IMR-90 (cell line): Measurements from ENCODE around the gene NEU1. TPM values are rescaled to one million over a fixed set of nuclear protein-coding genes. Genes with fewer than 3 reads are reported as not detected.
"Not testable (repeated sequence)": the region's sequence is repeated elsewhere in the genome, so short reads cannot be mapped to it uniquely, and the experiment has no call there.

Experiments used
- ATAC-seq: fragments of 200-7000 bp; cut with Tn5 transposase; 2 replicates; pipeline ENCODE4 v1.9.1; 2020; ENCODE audit warnings: low read depth, mild to moderate bottlenecking, moderate library complexity
- BruUV-seq: library from RNA; stranded (reverse); fragments of 400-500 nt; replicated peaks from 2 replicates; lab custom pipeline; 2021; lab: Mats Ljungman, UMichigan
- CTCF ChIA-PET: fragments of 300-600 bp; formaldehyde crosslinking; extraction: SDS; loops from one replicate; lab custom pipeline; 2021; ENCODE audit warnings: antibody characterized with exemption; lab: Yijun Ruan, JAX
- POLR2A ChIA-PET: fragments of 300-600 bp; sonication (Branson Sonifier 250); formaldehyde crosslinking; loops from one replicate; lab custom pipeline; 2022; ENCODE audit warnings: antibody characterized with exemption; ENCODE audit not compliant: unreplicated experiment; lab: Charles Lee
- DNase-seq: peaks from one replicate; pipeline ENCODE4 v3.0.0; 2013
- H2AFZ ChIP-seq: replicated peaks from 2 replicates; pipeline ENCODE3; 2013; ENCODE audit warnings: low read length, mild to moderate bottlenecking; ENCODE audit not compliant: poor library complexity
- H2AK5ac ChIP-seq: 2 replicates; pipeline ENCODE4 v1.6.1; 2013; ENCODE audit warnings: low read depth, low read length, inconsistent platforms
- H2AK9ac ChIP-seq: replicated peaks from 2 replicates; pipeline ENCODE3; 2013; ENCODE audit warnings: mild to moderate bottlenecking, low read depth, low read length, moderate library complexity; ENCODE audit not compliant: poor library complexity
- H2BK120ac ChIP-seq: 2 replicates; pipeline ENCODE4 v1.6.1; 2013; ENCODE audit warnings: low read depth, low read length, inconsistent platforms
- H2BK15ac ChIP-seq: 3 replicates; pipeline ENCODE4 v1.6.1; 2013; ENCODE audit warnings: low read depth, low read length, inconsistent platforms
- H2BK20ac ChIP-seq: 2 replicates; pipeline ENCODE4 v1.6.1; 2013; ENCODE audit warnings: low read depth, mild to moderate bottlenecking, inconsistent platforms, low read length, moderate library complexity
- H2BK5ac ChIP-seq: 2 replicates; pipeline ENCODE4 v1.6.1; 2013; ENCODE audit warnings: mild to moderate bottlenecking, low read depth, low read length, inconsistent platforms; ENCODE audit not compliant: poor library complexity, severe bottlenecking
- H3K14ac ChIP-seq: replicated peaks from 2 replicates; pipeline ENCODE4 v1.6.1; 2013; ENCODE audit warnings: low read depth, low read length, inconsistent platforms
- H3K18ac ChIP-seq: 2 replicates; pipeline ENCODE4 v1.6.1; 2013; ENCODE audit warnings: low read depth, low read length, control low read depth
- H3K23ac ChIP-seq: 2 replicates; pipeline ENCODE4 v1.6.1; 2013; ENCODE audit warnings: low read depth, low read length, inconsistent platforms
- H3K27ac ChIP-seq: 2 replicates; pipeline ENCODE4 v1.5.1; 2013; ENCODE audit warnings: mild to moderate bottlenecking, control low read depth, low read length; ENCODE audit not compliant: insufficient read depth
- H3K27me3 ChIP-seq: 2 replicates; pipeline ENCODE4 v1.6.1; 2013; ENCODE audit warnings: low read length; ENCODE audit not compliant: control insufficient read depth, insufficient read depth
- H3K36me3 ChIP-seq: 2 replicates; pipeline ENCODE4 v1.6.1; 2013; ENCODE audit warnings: low read length, mixed read lengths; ENCODE audit not compliant: control insufficient read depth, insufficient read depth
- H3K4ac ChIP-seq: 2 replicates; pipeline ENCODE4 v1.6.1; 2013; ENCODE audit warnings: low read depth, low read length, inconsistent platforms
- H3K4me1 ChIP-seq: 2 replicates; pipeline ENCODE4 v1.6.1; 2013; ENCODE audit warnings: low read length, mixed read lengths; ENCODE audit not compliant: control insufficient read depth, insufficient read depth
- H3K4me2 ChIP-seq: 2 replicates; pipeline ENCODE4 v1.6.1; 2013; ENCODE audit warnings: low read depth, mild to moderate bottlenecking, control low read depth, low read length, moderate library complexity
- H3K4me3 ChIP-seq: 2 replicates; pipeline ENCODE4 v1.5.1; 2013; ENCODE audit warnings: low read depth, mild to moderate bottlenecking, control low read depth, low read length, moderate library complexity; ENCODE audit not compliant: insufficient read depth
- H3K56ac ChIP-seq: 2 replicates; pipeline ENCODE4 v1.6.1; 2013; ENCODE audit warnings: low read length, inconsistent platforms; ENCODE audit not compliant: insufficient read depth; ENCODE audit errors: extremely low read depth
- H3K79me1 ChIP-seq, 2 experiments: 2 replicates each; pipeline ENCODE4 v1.6.1; 2013; ENCODE audit warnings: low read length in 2 of 2, inconsistent platforms in 1 of 2, low read depth in 1 of 2
- H3K9ac ChIP-seq: 2 replicates; pipeline ENCODE4 v1.6.1; 2013; ENCODE audit warnings: low read depth, low read length, control low read depth
- H3K9me1 ChIP-seq: 2 replicates; pipeline ENCODE4 v1.6.1; 2013; ENCODE audit warnings: low read length, inconsistent platforms; ENCODE audit not compliant: insufficient read depth
- H3K9me3 ChIP-seq: 2 replicates; pipeline ENCODE4 v1.6.1; 2013; ENCODE audit warnings: low read length; ENCODE audit not compliant: control insufficient read depth, insufficient read depth
- H4K20me1 ChIP-seq: 2 replicates; pipeline ENCODE4 v1.6.1; 2013; ENCODE audit warnings: low read length, inconsistent platforms; ENCODE audit not compliant: insufficient read depth
- H4K5ac ChIP-seq: 2 replicates; pipeline ENCODE4 v1.6.1; 2013; ENCODE audit warnings: mild to moderate bottlenecking, low read depth, low read length, control low read depth
- H4K8ac ChIP-seq, 2 experiments: 2 replicates each; pipeline ENCODE4 v1.6.1; 2013; ENCODE audit warnings: low read depth in 2 of 2, low read length in 2 of 2, control low read depth in 1 of 2, inconsistent platforms in 1 of 2
- H4K91ac ChIP-seq: 2 replicates; pipeline ENCODE4 v1.6.1; 2013; ENCODE audit warnings: low read depth, low read length, inconsistent platforms; ENCODE audit not compliant: insufficient read depth
- WGBS, 2 experiments: methylation state at CpG; one replicate each; pipeline versions ENCODE4 v1.1.5 to v1.1.7; 2013; ENCODE audit warnings: missing lambda C conversion rate in 2 of 2; ENCODE audit not compliant: insufficient read length in 1 of 2; ENCODE audit errors: extremely low coverage in 2 of 2; 5-methylcytosine and 5-hydroxymethylcytosine counted together
- dilution Hi-C: fragments of 300-500 bp; cut with HindIII; formaldehyde crosslinking; loops from one replicate; pipeline ENCODE4 v1.14.3; 2018; ENCODE audit warnings: low sequenced_read_pairs; ENCODE audit not compliant: unreplicated experiment
- in situ Hi-C: fragments of 300-500 bp; cut with MboI; formaldehyde crosslinking; loops from 3 replicates; pipeline ENCODE4 v1.14.3; 2019; ENCODE audit warnings: low sequenced_read_pairs, inconsistent platforms, mixed read lengths
- intact Hi-C: fragments of 100-400 bp; cut with micrococcal nuclease; formaldehyde crosslinking; loops from 2 replicates; pipeline ENCODE4 v1.10.0; 2022
- polyA plus RNA-seq, 3 experiments: library from polyadenylated mRNA; depleted of rRNA; stranded (reverse); fragments of >200 nt; gene quantifications; 2 replicates each; pipeline ENCODE4 v1.2.3, GENCODE V29; 2012; ENCODE audit warnings: low replicate concordance in 1 of 3
- total RNA-seq: library from RNA; depleted of rRNA; stranded (reverse); fragments of >200 nt; gene quantifications from 2 replicates; pipeline ENCODE4 v1.2.3, GENCODE V29; 2012

The NEU1 gene
- total and polyA plus RNA-seq, 2 of the 4 experiments (the other 2 are of a cell fraction): 28.5 to 36.2 TPM

DNA sequence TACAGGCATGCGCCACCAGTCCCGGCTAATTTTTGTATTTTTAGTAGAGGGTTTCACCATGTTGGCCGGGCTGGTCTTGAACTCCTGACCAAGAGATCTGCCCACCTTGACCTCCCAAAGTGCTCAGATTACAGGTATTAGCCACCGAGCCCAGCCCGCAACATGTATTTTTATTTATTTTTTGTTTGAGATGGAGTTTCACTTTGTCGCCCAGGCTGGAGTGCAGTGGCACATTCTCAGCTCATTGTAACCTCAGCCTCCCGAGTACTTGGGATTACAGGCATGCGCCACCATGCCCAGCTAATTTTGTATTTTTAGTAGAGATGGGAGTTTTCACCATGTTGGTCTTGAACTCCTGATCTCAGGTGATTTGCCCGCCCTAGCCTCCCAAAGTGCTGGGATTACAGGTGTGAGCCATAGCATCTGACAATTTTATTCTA, 24.5 kb downstream of the NEU1 start:
- 0 out of 2 replicates have a peak overlapping the region, but pooled peaks have one; percentile 28 for H3K9ac ChIP-seq
- DNase-seq, H4K91ac ChIP-seq, H2BK120ac ChIP-seq, H2BK20ac ChIP-seq, H2BK5ac ChIP-seq, H2AK9ac ChIP-seq, H2AK5ac ChIP-seq, H3K56ac ChIP-seq, H2AFZ ChIP-seq, BruUV-seq, H3K27me3 ChIP-seq, H3K18ac ChIP-seq, H3K9me1 ChIP-seq, H3K14ac ChIP-seq, H4K5ac ChIP-seq, ATAC-seq, H3K4me3 ChIP-seq, dilution Hi-C loops, H3K9me3 ChIP-seq, H3K4me2 ChIP-seq, H3K4ac ChIP-seq, H2BK15ac ChIP-seq, CTCF ChIA-PET, intact Hi-C loops, H4K8ac ChIP-seq, H3K27ac ChIP-seq, H3K23ac ChIP-seq: not testable (repeated sequence)
- in situ Hi-C loops: loop anchor here (10.0 kb wide), 2 partner anchors 153 to 293 kb away; partner anchors contain the start of genes ATP6V1G2, DDX39B, LY6G5C and NFKBIL1
- peaks cover 11% of the 10 kb centered on the region for H3K4me1 ChIP-seq
- POLR2A ChIA-PET: interaction anchor here (0.7 kb wide), 1 partner anchor 18 kb away, joined by 3 read pairs; no protein-coding TSS in a partner anchor
- H4K20me1 ChIP-seq: peaks cover 55% of the 10 kb centered on the region
- WGBS, 2 experiments: 67% methylated on average over 1 of the region's 9 CpGs; no CpG with 5 or more reads in 1 of the 2 experiments
- H3K36me3 ChIP-seq: peaks cover 43% of the 10 kb centered on the region
- H3K79me1 ChIP-seq: peaks cover 22 to 43% of the 10 kb centered on the region in 2 experiments; a peak in 3 of 4 replicates
